Ovary (tissue), 9 donors: ENCODE results near the gene LIMCH1. TPM values are rescaled to one million over a fixed set of nuclear protein-coding genes. Genes with fewer than 3 reads are reported as not detected.

ENCODE experiments used
- DNase-seq, 5 donors: peaks; one replicate each; pipeline ENCODE4 v3.0.0-alpha.2; 2019 to 2020
- H3K27ac ChIP-seq, 2 donors: fragments of 200-600 bp; one replicate each; pipeline versions ENCODE4 v1.5.1 to v1.8.0; 2019 to 2022
- H3K27me3 ChIP-seq: fragments of 200-600 bp; one replicate; pipeline ENCODE4 v1.8.0; 2022
- H3K36me3 ChIP-seq: fragments of 200-600 bp; sonication (generic); one replicate; pipeline ENCODE4 v1.5.1; 2019
- H3K4me1 ChIP-seq: one replicate; pipeline ENCODE4 v1.8.1; 2013; ENCODE audit warnings: mild to moderate bottlenecking, moderate library complexity; ENCODE audit not compliant: insufficient read depth
- H3K4me3 ChIP-seq: fragments of 200-600 bp; sonication (generic); one replicate; pipeline ENCODE4 v1.5.1; 2017
- H3K9me3 ChIP-seq, 2 donors: fragments of 200-600 bp in 1 of 2; sonication (generic) in 1 of 2; one replicate each; pipeline versions ENCODE4 v1.5.1 to v1.8.1; 2013 to 2019; ENCODE audit warnings: mild to moderate bottlenecking in 1 of 2, moderate library complexity in 1 of 2
- CTCF ChIP-seq, 3 donors: fragments of 450-650 bp in 2 of 3; fragments of 200-600 bp in 1 of 3; IDR thresholded peaks; one replicate each; pipeline versions ENCODE4 v1.5.1 to v1.8.0; 2016 to 2022; ENCODE audit warnings: antibody characterized with exemption in 3 of 3, mild to moderate bottlenecking in 1 of 3
- EP300 ChIP-seq: sonication (generic); formaldehyde crosslinking; IDR thresholded peaks from one replicate; pipeline ENCODE4 v1.6.1; 2017; ENCODE audit warnings: antibody characterized with exemption
- POLR2A ChIP-seq: fragments of 450-650 bp; IDR thresholded peaks from one replicate; pipeline ENCODE4 v1.6.1; 2017; ENCODE audit warnings: antibody characterized with exemption, mild to moderate bottlenecking, moderate library complexity
- WGBS, 3 donors: extraction: QIAGEN DNeasy Blood & Tissue Kit in 1 of 3; methylation state at CpG; one replicate each; pipeline versions ENCODE4 v1.1.5 to v1.1.7; 2013 to 2017; 5-methylcytosine and 5-hydroxymethylcytosine counted together
- intact Hi-C, 4 donors: fragments of 100-400 bp; cut with DNase I; formaldehyde crosslinking; loops; one replicate each; pipeline versions ENCODE4 v1.11.0 to v1.15.1; 2022 to 2023
- polyA plus RNA-seq, 2 donors: library from polyadenylated mRNA; stranded (reverse); fragments of 200-250 nt in 1 of 2; fragments of 350-450 nt in 1 of 2; fragmentation: Illumina TruSeq in 1 of 2; extraction: RNeasy Lipid Tissue Mini Kit (QIAGEN cat#74804) in 1 of 2; gene quantifications; one replicate each; pipeline ENCODE4 v1.2.3, GENCODE V29; 2013 to 2014
- total RNA-seq, 7 donors: library from RNA; depleted of rRNA in 2 of 7; stranded (reverse); fragments of >200 nt in 2 of 7; fragmentation: NEBNext Ultra II Directional in 3 of 7; extraction: Animal tissue kit (Norgen Biotek cat#: 25700) in 3 of 7; gene quantifications; one replicate each; pipeline versions ENCODE4 v1.1.0 to v1.2.4, GENCODE V29; 2016 to 2023
- donor health status: DM: no; HTN: no; CAD: no; lungs with moderate emphysema.
- donor health status: DM: no; HTN: no; CAD: no.
- donor health status: Bipolar disorder and iron deficiency.
- donor health status: DM: yes; HTN: yes; CAD: no.
- donor health status: DM: no; HTN: no; CAD: no.
- donor health status: DM: yes; HTN: yes; CAD: no.

Gene LIMCH1
- total and polyA plus RNA-seq, 9 donors = 9.7 to 56.6 (median 23.6) TPM

GRCh38 chr4:41597494-41597893 lies 59.5 kb downstream of the LIMCH1 start:
- H3K36me3 ChIP-seq = no peaks in the 10 kb centered on the region
- H3K4me1 ChIP-seq = peaks cover 3% of the 10 kb centered on the region
- H3K4me3 ChIP-seq = no peak overlapping the region
- intact Hi-C loops = no loop called here
- no peaks in the 10 kb centered on the region for H3K9me3 ChIP-seq
- no peak for TF ChIP-seq EP300
- no peak for TF ChIP-seq CTCF (IDR thresholded peaks at IDR 0.05)
- no peak for TF ChIP-seq POLR2A
- no peak overlapping the region for H3K27ac ChIP-seq
- DNase-seq = no peak
- H3K27me3 ChIP-seq = no peaks in the 10 kb centered on the region

DNA sequence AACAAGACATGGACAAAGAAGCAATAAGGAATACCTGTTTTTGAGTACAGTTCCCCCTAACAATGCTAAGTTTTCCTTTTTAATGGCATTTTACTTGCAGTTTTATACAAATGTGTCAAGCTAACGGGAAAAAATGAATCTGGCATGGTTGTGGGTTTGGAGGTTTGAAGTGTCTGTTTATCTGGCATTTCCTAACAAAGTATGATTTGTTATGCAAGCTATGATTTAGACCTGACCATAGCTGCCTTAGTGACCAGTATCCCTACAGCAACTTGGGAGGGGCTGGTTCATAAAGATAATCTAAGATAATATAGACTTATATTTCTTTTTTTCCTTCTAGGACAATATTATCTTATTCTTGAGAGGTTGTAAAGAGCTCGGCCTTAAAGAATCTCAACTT lies 60.6 kb downstream of the LIMCH1 start:
- H3K36me3 ChIP-seq = no peaks in the 10 kb centered on the region
- 83 to 88% (median 87%) methylated on average over 2 of the region's 2 CpGs for WGBS, 3 donors
- TF ChIP-seq EP300 (no peak), POLR2A (no peak), CTCF (IDR thresholded peaks at IDR 0.05) (no peak)

GRCh38 chr4:41599192-41599786 lies 61.3 kb downstream of the LIMCH1 start:
- peaks cover 3% of the 10 kb centered on the region for H3K4me1 ChIP-seq
- TF ChIP-seq EP300 = no peak
- no peak for TF ChIP-seq POLR2A
- no peak for TF ChIP-seq CTCF (IDR thresholded peaks at IDR 0.05)
- H3K27ac ChIP-seq = no peak overlapping the region
- DNase-seq = no peak
- no peaks in the 10 kb centered on the region for H3K36me3 ChIP-seq
- intact Hi-C loops = no loop called here
- H3K4me3 ChIP-seq = no peak overlapping the region
- H3K27me3 ChIP-seq = no peaks in the 10 kb centered on the region
- H3K9me3 ChIP-seq = no peaks in the 10 kb centered on the region

More for the DNA sequence above, 60.6 kb downstream of the LIMCH1 start:
- DNase-seq = no peak
- no peaks in the 10 kb centered on the region for H3K27me3 ChIP-seq
- H3K4me1 ChIP-seq = peaks cover 3% of the 10 kb centered on the region
- intact Hi-C loops = no loop called here
- H3K9me3 ChIP-seq = no peaks in the 10 kb centered on the region
- H3K27ac ChIP-seq = no peak overlapping the region
- no peak overlapping the region for H3K4me3 ChIP-seq

DNA sequence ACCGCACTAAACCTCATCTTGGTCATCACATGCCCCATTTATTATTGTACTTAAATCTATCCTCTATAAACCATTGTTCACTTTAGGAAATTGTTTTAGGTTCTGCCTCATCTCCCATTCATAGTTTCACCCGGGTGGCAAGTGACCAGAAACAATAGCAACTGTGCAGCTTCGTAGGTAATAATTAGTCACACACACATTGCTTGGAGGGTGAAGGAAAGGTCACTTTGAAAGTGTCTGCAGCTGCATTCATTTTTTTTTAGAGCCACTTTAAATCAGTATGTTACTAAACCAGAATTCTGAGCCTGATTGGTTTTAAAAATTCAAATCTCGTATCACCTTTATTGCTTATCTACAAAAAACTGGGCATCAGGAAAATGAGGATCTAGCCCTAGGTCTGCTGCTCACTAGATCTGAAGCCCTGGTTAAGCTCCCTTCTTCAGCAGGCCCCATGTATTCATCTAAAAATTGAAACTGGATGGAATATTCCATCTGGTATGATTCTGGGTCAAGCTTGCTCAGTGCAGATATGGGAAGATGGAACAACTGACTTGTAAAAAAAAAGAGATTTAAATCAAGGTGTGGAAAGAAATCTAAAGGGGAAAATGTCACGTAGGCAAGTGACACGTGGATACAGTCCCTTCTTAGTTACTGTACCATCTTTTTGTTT lies 62.4 kb downstream of the LIMCH1 start:
- Histone ChIP-seq H3K27me3 (no peaks in the 10 kb centered on the region), H3K4me1 (no peaks in the 10 kb centered on the region), H3K9me3 (no peaks in the 10 kb centered on the region), H3K4me3 (no peak overlapping the region), H3K36me3 (no peaks in the 10 kb centered on the region), H3K27ac (no peak overlapping the region)
- TF ChIP-seq CTCF (IDR thresholded peaks at IDR 0.05) = no peak
- no peak for TF ChIP-seq EP300
- TF ChIP-seq POLR2A = no peak
- no peak for DNase-seq
- intact Hi-C loops = no loop called here
- WGBS, 3 donors = 88 to 91% (median 89%) methylated on average over 6 of the region's 6 CpGs
